Left ventricle myocardium inferior (tissue), 1 donor: Measurements from ENCODE around the gene NRG3. TPM values are rescaled to one million over a fixed set of nuclear protein-coding genes. Genes with fewer than 3 reads are reported as not detected.

Source experiments
- DNase-seq: peaks from one replicate; pipeline ENCODE4 v3.0.0-alpha.2; 2020
- H3K27ac ChIP-seq: fragments of 200-600 bp; replicated peaks from 2 replicates; pipeline ENCODE4 v1.8.0; 2021
- H3K27me3 ChIP-seq: fragments of 200-600 bp; 2 replicates; pipeline ENCODE4 v1.8.0; 2021; ENCODE audit warnings: low read depth
- H3K36me3 ChIP-seq: fragments of 200-600 bp; 2 replicates; pipeline ENCODE4 v1.8.0; 2021
- H3K4me1 ChIP-seq: fragments of 200-600 bp; 2 replicates; pipeline ENCODE4 v1.8.0; 2021
- H3K4me3 ChIP-seq: fragments of 200-600 bp; 2 replicates; pipeline ENCODE4 v1.8.0; 2021; ENCODE audit warnings: mild to moderate bottlenecking, moderate library complexity
- H3K9me3 ChIP-seq: fragments of 200-600 bp; replicated peaks from 2 replicates; pipeline ENCODE4 v1.8.0; 2021
- intact Hi-C: fragments of 100-400 bp; cut with micrococcal nuclease; formaldehyde crosslinking; loops from one replicate; pipeline ENCODE4 v1.11.0; 2022
- total RNA-seq: library from RNA; stranded (reverse); fragmentation: NEBNext Ultra II Directional; extraction: Animal tissue kit (Norgen Biotek cat#: 25700); gene quantifications from one replicate; pipeline ENCODE4 v1.2.1, GENCODE V29; 2021
- TF ChIP-seq, protein P1 (sequence below): fragments of 200-600 bp; IDR thresholded peaks from 2 replicates; pipeline ENCODE4 v1.8.0; 2021; ENCODE audit warnings: antibody characterized with exemption, mild to moderate bottlenecking, borderline replicate concordance
- donor health status: DM: no; HTN: yes; CAD: no; lungs with severe emphysema.

NRG3 gene
- total RNA-seq, 1 donor from 2014 or later, result 0.11 TPM

DNA sequence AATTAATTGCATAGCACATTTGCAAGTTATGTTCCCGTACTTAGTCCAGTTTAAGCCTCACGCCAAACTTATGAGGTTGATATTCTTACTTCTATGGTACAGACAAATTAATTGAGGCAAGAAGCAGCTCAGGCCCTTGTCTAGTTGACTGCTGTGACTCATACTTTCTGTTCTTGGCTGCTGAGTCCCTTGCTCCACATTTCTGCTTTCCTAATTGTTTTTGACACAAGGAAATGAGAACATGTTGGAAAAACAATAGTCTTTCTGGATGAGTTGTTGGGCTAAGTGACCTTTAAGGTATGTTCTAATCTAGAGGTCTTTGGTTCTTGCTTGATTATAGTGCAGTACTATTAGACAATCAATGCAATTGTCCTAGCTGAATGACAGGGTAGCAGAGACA lies 331.8 kb downstream of the NRG3 start:
- Histone ChIP-seq H3K36me3 (no peaks in the 10 kb centered on the region), H3K9me3 (no peaks in the 10 kb centered on the region), H3K27me3 (no peaks in the 10 kb centered on the region), H3K27ac (no peak overlapping the region), H3K4me1 (no peaks in the 10 kb centered on the region), H3K4me3 (no peak overlapping the region)
- intact Hi-C loops, result no loop called here
- DNase-seq, result no peak
- TF ChIP-seq, protein P1, sequence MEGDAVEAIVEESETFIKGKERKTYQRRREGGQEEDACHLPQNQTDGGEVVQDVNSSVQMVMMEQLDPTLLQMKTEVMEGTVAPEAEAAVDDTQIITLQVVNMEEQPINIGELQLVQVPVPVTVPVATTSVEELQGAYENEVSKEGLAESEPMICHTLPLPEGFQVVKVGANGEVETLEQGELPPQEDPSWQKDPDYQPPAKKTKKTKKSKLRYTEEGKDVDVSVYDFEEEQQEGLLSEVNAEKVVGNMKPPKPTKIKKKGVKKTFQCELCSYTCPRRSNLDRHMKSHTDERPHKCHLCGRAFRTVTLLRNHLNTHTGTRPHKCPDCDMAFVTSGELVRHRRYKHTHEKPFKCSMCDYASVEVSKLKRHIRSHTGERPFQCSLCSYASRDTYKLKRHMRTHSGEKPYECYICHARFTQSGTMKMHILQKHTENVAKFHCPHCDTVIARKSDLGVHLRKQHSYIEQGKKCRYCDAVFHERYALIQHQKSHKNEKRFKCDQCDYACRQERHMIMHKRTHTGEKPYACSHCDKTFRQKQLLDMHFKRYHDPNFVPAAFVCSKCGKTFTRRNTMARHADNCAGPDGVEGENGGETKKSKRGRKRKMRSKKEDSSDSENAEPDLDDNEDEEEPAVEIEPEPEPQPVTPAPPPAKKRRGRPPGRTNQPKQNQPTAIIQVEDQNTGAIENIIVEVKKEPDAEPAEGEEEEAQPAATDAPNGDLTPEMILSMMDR, result no peak

DNA sequence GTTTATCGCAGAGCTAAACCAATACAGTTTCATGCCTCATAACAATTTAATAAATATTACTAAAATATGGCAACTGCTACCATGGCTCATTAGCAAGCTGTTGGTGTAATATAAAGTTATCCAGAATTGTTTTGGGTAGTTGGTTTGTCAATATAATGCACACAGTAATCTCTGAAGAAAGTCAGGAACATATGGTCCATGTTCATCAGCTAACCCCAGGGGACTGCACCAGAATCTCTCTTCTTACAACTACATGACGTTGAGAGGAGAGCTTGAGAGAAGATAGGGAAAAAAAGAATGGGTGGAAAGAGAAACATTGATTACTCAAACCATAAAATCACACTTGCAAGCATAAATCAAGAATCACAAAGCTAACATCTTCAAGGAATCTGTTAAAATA lies 333.7 kb downstream of the NRG3 start:
- H3K9me3 ChIP-seq, result no peaks in the 10 kb centered on the region
- H3K36me3 ChIP-seq, result no peaks in the 10 kb centered on the region
- intact Hi-C loops, result no loop called here
- H3K27ac ChIP-seq, result no peak overlapping the region
- no peak for DNase-seq
- TF ChIP-seq, protein P1, result no peak
- H3K27me3 ChIP-seq, result no peaks in the 10 kb centered on the region
- no peaks in the 10 kb centered on the region for H3K4me1 ChIP-seq
- no peak overlapping the region for H3K4me3 ChIP-seq

DNA sequence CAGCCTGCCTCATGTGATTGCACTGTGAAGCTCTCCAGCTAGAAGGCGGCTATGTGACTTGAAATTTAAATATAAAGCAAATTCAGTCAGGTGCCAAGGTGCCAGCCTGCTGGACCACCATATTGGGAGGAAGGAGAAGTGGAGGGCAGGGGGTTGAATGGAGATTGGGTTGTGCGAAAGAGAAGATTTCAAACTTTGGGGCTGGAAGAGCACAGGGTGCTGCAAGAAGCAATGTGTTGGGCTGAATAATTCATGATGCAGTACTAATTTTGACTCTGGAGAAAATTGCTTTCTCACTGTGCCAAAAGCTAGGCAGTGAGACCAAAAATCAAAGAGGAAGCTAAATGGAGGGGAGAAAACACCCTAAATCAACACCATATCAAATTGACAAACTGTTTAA lies 335.3 kb downstream of the NRG3 start:
- Histone ChIP-seq H3K4me3 (no peak overlapping the region), H3K4me1 (no peaks in the 10 kb centered on the region), H3K27me3 (no peaks in the 10 kb centered on the region), H3K27ac (no peak overlapping the region), H3K36me3 (no peaks in the 10 kb centered on the region), H3K9me3 (no peaks in the 10 kb centered on the region)
- TF ChIP-seq, protein P1, result no peak
- intact Hi-C loops, result no loop called here
- DNase-seq, result no peak

DNA sequence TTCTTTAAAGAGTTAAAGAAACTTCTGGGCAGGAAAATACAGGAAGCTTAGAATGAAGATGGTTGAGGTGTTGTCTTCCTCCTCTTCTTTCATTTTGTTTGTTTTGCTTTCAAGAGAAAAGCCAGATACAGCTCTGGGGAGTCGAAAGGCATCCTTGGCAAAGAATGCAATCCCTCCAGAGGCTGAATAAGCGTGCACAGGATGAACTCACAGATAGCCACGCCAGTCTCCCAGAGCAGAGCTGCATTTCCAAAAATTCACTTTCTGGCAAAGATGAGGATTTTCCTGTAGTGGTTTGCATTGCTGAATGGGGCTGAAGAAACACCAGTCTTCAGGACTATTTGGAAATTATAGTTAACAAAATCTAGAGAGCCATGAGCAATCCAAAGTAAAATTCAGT lies 336.4 kb downstream of the NRG3 start:
- TF ChIP-seq, protein P1, result no peak

DNA sequence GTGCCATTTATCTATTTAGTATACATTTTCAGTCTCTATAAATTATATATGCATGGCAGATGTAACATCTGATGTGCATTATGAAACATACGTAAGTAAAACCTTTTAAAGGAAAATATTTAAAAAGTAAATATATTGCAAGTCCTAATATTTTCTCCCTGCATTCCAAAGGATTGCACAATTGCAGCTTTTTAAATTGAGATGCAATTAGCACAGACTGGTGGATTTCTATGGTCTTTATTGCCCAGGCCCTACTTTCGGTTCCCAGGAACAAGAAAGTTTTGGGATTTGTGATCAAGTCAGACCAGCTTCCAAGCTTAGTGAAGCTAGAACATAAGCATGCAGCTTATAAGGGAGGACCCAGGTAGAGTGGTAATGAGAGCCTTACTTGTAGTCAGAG lies 337.8 kb downstream of the NRG3 start:
- Histone ChIP-seq H3K27ac (no peak overlapping the region), H3K9me3 (no peaks in the 10 kb centered on the region), H3K27me3 (no peaks in the 10 kb centered on the region), H3K36me3 (no peaks in the 10 kb centered on the region), H3K4me1 (no peaks in the 10 kb centered on the region), H3K4me3 (no peak overlapping the region)
- TF ChIP-seq, protein P1, result no peak
- intact Hi-C loops, result no loop called here
- DNase-seq, result no peak

More for the DNA sequence above, 336.4 kb downstream of the NRG3 start:
- no peak for DNase-seq
- Histone ChIP-seq H3K27me3 (no peaks in the 10 kb centered on the region), H3K27ac (no peak overlapping the region), H3K4me1 (no peaks in the 10 kb centered on the region), H3K36me3 (no peaks in the 10 kb centered on the region), H3K4me3 (no peak overlapping the region), H3K9me3 (no peaks in the 10 kb centered on the region)
- intact Hi-C loops, result no loop called here

DNA sequence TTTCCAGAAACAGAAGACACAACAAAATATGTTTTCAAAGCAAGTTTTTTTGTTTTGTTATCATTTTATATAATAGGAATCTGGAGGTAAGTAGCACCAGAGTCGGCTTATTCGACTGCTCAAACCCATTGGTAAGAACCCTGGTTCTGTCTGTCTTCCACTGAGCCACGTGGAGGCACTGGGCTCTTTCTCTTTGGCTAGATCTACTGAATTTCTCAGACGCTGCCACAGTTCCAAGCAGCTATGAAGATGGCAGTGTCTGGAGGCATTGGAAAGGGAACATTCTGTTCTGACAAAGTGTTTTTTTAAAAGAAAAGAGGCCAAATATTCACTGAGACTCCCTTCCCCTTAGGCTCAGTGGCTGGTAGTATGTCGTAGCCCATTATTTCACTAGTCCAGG lies 338.8 kb downstream of the NRG3 start:
- DNase-seq, result no peak
- no peaks in the 10 kb centered on the region for H3K4me1 ChIP-seq
- no peak overlapping the region for H3K27ac ChIP-seq
- H3K4me3 ChIP-seq, result no peak overlapping the region
- no peaks in the 10 kb centered on the region for H3K36me3 ChIP-seq
- intact Hi-C loops, result no loop called here
- TF ChIP-seq, protein P1, result no peak
- H3K9me3 ChIP-seq, result no peaks in the 10 kb centered on the region
- no peaks in the 10 kb centered on the region for H3K27me3 ChIP-seq
